GM19035 (cell line): ENCODE data around the gene HSDL2.
A peak's percentile ranks its signal among the peaks of the same experiment; 100 is the strongest.

Experiments
- ATAC-seq: cut with Tn5 transposase; IDR thresholded peaks from one replicate; pipeline ENCODE4 v1.9.1; 2021; ENCODE audit not compliant: unreplicated experiment

The HSDL2 gene

GRCh38 chr9:112380102-112380824 is at the start of gene HSDL2:
Gene HSDL2 (plus strand): TSS chr9:112380108. CDS start chr9:112380164, 56 bp downstream.
- ATAC-seq: peak; percentile 20

- no peak for ATAC-seq
Observed at GRCh38 chr9:112331674-112331952, 48.3 kb upstream of the HSDL2 start.

GRCh38 chr9:112332214-112332613 is 47.7 kb upstream of the HSDL2 start:
- no peak for ATAC-seq

GRCh38 chr9:112332674-112332976 is 47.3 kb upstream of the HSDL2 start:
- ATAC-seq: no peak

DNA sequence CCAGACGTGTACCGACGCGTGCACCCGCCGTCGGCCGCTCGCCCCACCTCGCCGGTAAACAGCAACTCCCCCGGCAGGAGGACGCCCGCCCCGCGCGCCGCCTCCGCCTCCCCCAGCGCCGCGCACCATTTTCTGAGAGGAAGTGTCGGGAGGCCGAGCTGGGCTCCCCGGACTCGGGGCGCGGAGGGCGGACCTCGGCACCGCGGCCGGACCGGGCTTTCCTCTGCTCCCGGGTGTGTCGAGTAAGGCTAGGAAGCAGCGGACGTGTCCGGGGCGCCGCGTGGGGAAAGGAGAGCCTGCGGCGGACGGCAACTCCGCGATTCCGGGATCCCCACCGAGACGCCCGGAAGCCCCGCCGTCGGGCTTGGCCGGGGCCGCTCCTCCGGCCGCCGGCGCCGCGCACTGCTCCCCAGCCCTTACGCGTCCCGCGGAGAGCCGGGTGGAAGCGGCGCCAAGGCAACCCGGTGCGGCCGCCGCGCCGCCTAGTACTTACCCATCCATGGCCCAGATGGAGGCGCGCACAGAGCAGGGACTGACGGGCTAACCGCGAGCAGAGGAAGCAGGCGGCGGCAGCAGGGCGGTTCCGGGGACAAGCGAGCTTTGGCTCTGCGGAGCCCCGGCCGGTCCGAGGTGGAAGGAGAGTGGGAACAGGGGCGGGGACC is 46.8 kb upstream of the HSDL2 start, which contains the start of gene PTBP3:
PTBP3 (minus strand) TSS at position 643 of the 662 bp plus-strand sequence. CDS start 35,754 bp downstream, outside the sequence.
- ATAC-seq: peak; percentile 59

DNA sequence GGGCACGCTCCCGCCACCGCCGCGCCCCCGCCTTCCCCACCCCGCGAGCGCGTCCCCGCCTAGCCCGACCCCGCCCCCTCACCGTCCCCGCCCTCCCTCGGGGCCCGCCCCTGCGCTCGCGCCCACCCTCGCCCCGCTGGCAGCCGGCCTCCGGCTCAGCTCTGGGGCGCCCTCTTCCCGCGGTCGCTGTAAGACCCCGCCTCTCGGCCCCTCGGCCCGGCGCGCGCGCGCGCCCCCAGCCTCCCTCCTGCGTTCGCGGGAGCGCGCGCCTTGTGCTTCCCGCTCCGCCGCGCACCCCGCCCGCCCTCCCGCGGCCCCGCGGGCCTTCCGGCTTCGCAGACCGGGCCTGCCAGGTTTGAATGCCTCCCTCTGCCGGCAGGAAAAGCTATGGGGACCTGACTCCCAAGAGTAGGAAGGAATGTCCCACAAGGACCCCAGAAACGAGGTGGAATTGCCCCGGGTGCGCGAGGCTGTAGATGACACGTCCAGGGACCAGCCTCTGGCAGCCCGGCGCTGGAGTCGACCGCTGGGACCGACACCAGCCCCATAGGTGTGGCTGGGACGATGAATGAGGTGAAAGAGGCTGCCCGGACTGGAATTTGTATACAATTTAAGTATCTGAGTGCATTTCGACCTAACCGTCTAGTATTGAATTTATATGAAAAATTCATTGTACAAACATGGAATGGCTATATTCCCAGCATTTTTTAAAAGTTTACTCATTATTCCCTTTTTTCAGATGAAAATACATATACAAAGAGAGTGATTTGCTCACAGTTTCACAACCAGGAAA is 46.1 kb upstream of the HSDL2 start:
- peak; percentile 70 for ATAC-seq

DNA sequence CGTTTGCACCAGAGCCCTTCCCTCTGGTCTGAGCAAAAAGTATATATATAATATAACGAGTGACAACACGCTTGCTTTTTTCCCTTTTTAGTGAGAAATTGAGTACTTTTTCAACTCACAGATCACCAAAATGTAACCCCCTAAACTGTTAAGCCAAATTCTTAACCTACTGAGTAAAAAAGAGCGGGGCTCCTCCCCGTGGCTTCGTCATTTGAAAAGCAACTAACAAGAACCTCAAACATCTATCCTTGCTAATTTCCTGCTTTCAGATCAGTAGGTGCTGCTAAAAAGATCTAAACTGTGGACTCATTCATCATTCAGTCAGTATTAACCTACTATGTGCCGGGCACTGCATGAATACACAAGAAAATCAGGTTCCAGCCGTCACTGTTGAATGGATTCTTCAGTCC is 45.5 kb upstream of the HSDL2 start:
- no peak for ATAC-seq

DNA sequence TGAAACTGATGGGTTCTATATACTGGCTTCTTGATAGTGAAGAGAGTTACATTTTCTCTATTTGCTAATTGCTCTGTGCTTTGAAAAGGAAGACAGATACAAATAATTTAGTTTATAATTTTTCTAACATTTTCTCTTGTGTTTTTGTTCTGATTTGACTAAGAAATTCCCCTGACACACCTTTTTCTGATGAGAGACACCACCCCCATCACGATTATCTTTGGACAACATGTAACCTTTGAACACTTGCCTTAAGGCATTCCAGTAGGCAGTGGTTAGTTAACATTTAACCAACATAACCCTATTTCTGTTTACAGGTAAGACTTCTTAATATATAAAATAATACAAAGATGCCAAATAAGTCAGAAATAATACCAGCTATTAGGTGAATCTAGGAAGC is 42.4 kb upstream of the HSDL2 start:
- ATAC-seq: no peak

GRCh38 chr9:112338561-112338960 is 41.3 kb upstream of the HSDL2 start:
- no peak for ATAC-seq

DNA sequence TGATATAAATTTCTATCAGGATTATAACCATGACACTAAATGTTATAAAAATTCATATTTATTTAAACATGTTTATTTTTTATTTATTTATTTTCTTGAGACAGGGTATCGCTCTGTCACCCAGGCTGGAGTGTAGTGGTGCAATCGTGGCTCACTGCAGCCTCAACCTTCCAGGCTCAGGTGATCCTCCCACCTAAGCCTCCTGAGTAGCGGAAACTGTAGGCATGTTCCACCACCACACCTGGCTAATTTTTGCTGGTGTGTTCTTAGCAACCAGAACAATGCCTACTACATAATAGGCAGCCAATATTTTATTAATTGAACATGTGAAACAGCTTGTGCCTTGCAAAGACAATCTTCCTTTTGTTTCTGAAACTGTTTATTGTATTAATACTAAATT is 40.0 kb upstream of the HSDL2 start:
- no peak for ATAC-seq

- no peak for ATAC-seq
Observed at GRCh38 chr9:112341730-112342129, 38.2 kb upstream of the HSDL2 start.

DNA sequence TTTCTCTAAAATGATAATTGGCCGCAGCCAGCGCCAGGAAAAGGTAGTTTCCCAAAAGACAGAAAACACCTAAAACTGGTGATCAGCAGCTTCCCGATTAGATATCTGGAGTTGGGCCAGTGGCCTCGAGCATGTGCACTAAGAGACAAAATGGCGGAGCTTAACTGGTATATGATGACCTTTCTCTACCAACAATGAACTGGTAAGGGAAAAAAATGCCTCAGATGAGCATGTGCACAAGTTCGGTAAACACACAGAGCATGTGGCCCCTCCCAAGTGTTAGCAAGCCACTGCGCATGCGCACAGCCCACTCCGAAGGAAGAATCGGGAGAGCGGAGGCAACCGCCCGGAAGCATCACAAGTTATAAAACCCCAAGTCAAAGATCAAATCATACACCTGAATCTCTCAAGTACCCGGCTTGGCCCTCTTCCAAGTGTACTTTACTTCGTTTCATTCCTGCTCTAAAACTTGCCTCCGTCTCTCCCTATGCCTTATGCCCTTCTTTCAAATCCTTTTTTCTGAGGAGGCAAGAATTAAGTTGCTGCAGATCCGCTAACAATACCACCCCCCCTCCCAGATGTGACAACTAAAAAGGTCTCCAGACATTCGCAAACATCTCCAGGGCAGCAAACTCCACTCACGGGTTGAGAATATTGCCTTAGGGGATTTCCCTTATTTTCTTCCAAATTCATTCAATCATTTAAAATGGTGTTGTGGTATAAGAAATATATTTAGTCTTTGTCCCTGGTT is 31.5 kb upstream of the HSDL2 start:
- ATAC-seq: peak; percentile 84

- no peak for ATAC-seq
Observed at GRCh38 chr9:112349008-112349333, 30.9 kb upstream of the HSDL2 start.

GRCh38 chr9:112351184-112351583 is 28.7 kb upstream of the HSDL2 start:
- no peak for ATAC-seq

- no peak for ATAC-seq
Observed at GRCh38 chr9:112352209-112352608, 27.7 kb upstream of the HSDL2 start.

- ATAC-seq: no peak
Observed at GRCh38 chr9:112354081-112354743, 25.7 kb upstream of the HSDL2 start.

DNA sequence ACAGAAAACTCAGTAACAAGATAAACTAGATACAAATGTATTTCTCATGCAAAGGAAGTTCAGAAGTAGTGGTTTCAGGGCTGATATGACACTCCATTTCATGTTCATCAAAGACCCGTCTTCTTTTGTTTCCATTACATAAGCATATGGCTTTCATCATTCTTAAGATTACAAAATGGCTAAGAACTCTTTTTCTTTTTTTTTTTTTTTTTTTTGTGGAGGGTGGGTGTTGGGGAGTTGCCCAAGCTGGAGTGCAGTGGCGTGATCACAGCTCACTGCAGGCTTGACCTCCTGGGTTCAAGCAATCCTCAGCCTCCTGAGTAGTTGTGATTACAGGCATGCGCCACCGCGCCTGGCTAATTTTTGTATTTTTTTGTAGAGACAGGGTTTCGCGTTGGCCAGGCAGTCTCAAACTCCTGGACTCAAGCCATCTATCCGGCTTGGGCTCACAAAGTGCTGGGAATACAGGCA is 24.4 kb upstream of the HSDL2 start:
- no peak for ATAC-seq

DNA sequence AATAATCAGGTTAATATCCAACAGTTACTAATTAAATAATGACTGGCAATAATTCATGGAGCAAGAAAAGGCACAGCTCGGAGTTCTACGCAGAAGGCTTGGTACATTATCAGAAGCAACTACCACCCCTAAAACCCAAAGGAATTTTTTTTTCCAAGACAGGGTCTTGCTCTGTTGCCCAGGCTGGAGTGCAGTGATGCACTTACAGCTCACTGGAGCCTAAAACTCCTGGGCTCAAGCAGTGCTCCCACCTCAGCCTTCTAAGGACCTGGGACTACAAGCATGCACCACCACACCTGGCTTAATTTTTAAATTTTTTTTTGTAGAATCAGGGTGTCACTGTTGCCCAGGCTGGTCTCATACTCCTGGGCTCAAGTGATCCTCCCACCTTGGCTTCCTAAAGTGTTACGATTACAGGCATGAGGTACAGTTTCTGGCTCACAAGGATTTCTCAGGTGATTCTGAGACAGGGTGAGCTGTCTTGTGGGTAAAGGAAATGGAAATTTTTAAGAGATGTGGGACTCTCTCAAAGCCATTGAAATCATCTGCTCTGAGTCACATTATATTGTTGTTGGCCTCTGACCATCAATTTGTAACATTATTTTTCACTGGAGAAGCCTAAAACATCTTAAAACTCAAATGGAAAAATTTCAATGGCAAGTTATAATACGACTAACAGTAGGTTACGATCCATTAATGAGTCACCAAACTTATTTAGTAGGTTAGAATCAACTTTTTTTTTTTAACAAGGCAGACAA is 19.7 kb upstream of the HSDL2 start:
- ATAC-seq: no peak

- no peak for ATAC-seq
Observed at GRCh38 chr9:112361601-112362000, 18.3 kb upstream of the HSDL2 start.

- no peak for ATAC-seq
Observed at GRCh38 chr9:112364761-112365160, 15.1 kb upstream of the HSDL2 start.
